ENCODE results near the gene NPM3. TPM values are rescaled to one million over a fixed set of nuclear protein-coding genes. Genes with fewer than 3 reads are reported as not detected.

The NPM3 gene
- total RNA-seq, 3 donors from 2014 or later: 14.4 to 27.4 (median 15.3) TPM

- DNase-seq: no peak
Observed at GRCh38 chr10:101767966-101768790, 15.1 kb downstream of the NPM3 start.

GRCh38 chr10:101767600-101767945 is 15.7 kb downstream of the NPM3 start:
- intact Hi-C loops (cut with DNase I, micrococcal nuclease): no loop called here
- no peaks in the 10 kb centered on the region for H3K36me3 ChIP-seq (ENCODE audit: low read depth)
- peak; percentile 47 for ATAC-seq
- H3K4me1 ChIP-seq (ENCODE audit: low read depth): no peaks in the 10 kb centered on the region
- DNase-seq: no peak
- no peaks in the 10 kb centered on the region for H3K9me3 ChIP-seq
- no peak overlapping the region for H3K4me3 ChIP-seq
- TF ChIP-seq CTCF (IDR thresholded peaks at IDR 0.05): no peak

More at GRCh38 chr10:101767966-101768790, 15.1 kb downstream of the NPM3 start:
- no peak for TF ChIP-seq CTCF (IDR thresholded peaks at IDR 0.05)
- ATAC-seq: no peak
- Histone ChIP-seq H3K4me3 (no peak overlapping the region), H3K9me3 (no peaks in the 10 kb centered on the region), H3K36me3 (ENCODE audit: low read depth) (no peaks in the 10 kb centered on the region), H3K4me1 (ENCODE audit: low read depth) (no peaks in the 10 kb centered on the region)
- intact Hi-C loops (cut with DNase I, micrococcal nuclease): no loop called here

GRCh38 chr10:101766753-101767599 is 16.3 kb downstream of the NPM3 start:
- no peak for TF ChIP-seq CTCF (IDR thresholded peaks at IDR 0.05)
- DNase-seq: no peak
- intact Hi-C loops (cut with DNase I, micrococcal nuclease): no loop called here
- Histone ChIP-seq H3K36me3 (ENCODE audit: low read depth) (no peaks in the 10 kb centered on the region), H3K4me1 (ENCODE audit: low read depth) (no peaks in the 10 kb centered on the region), H3K9me3 (no peaks in the 10 kb centered on the region), H3K4me3 (no peak overlapping the region)
- ATAC-seq: peak; percentile 26

- no peak for ATAC-seq
- no peaks in the 10 kb centered on the region for H3K9me3 ChIP-seq
- H3K4me1 ChIP-seq (ENCODE audit: low read depth): no peaks in the 10 kb centered on the region
- intact Hi-C loops (cut with DNase I, micrococcal nuclease): no loop called here
- no peaks in the 10 kb centered on the region for H3K36me3 ChIP-seq (ENCODE audit: low read depth)
- no peak for DNase-seq
- H3K4me3 ChIP-seq: no peak overlapping the region
- no peak for TF ChIP-seq CTCF (IDR thresholded peaks at IDR 0.05)
Observed at GRCh38 chr10:101766306-101766705, 16.9 kb downstream of the NPM3 start.

- ATAC-seq (no peak), DNase-seq (no peak)
- no peaks in the 10 kb centered on the region for H3K4me1 ChIP-seq (ENCODE audit: low read depth)
- H3K4me3 ChIP-seq: no peak overlapping the region
- no peaks in the 10 kb centered on the region for H3K9me3 ChIP-seq
- no peak for TF ChIP-seq CTCF (IDR thresholded peaks at IDR 0.05)
- H3K36me3 ChIP-seq (ENCODE audit: low read depth): no peaks in the 10 kb centered on the region
- intact Hi-C loops (cut with DNase I, micrococcal nuclease): no loop called here
Observed at GRCh38 chr10:101763141-101763846, 20.0 kb downstream of the NPM3 start.
